C4-2B (cell line): ENCODE measurements around the gene FRMPD1.

Experiments
- ZFX ChIP-seq: fragments of 450-650 bp; IDR thresholded peaks from 2 replicates; pipeline ENCODE4 v1.6.1; 2017
- TF ChIP-seq, protein P1 (sequence below): fragments of 450-650 bp; conservative IDR thresholded peaks from 2 replicates; pipeline ENCODE4 v1.5.1; 2017; ENCODE audit warnings: mild to moderate bottlenecking

DNA sequence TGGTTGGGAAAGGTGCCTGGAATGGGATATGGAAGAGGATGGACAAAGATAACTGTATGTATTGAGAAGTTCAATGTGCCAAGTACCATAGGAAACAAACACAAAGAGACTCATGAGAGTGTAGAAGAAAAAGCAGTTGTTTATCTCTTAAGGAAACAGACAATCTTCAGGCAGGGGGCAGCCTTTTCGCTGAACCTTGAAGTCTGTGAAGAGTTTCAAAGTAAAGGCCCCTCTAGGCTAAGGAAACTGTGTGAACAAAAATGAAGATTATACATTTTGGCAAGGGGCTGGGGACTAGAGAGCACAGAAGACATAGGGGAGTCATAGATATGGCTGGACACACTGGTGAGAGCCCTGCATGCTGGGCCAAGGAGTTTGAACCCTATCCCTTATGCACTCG, 27.5 kb upstream of the FRMPD1 start:
- TF ChIP-seq, protein P1, sequence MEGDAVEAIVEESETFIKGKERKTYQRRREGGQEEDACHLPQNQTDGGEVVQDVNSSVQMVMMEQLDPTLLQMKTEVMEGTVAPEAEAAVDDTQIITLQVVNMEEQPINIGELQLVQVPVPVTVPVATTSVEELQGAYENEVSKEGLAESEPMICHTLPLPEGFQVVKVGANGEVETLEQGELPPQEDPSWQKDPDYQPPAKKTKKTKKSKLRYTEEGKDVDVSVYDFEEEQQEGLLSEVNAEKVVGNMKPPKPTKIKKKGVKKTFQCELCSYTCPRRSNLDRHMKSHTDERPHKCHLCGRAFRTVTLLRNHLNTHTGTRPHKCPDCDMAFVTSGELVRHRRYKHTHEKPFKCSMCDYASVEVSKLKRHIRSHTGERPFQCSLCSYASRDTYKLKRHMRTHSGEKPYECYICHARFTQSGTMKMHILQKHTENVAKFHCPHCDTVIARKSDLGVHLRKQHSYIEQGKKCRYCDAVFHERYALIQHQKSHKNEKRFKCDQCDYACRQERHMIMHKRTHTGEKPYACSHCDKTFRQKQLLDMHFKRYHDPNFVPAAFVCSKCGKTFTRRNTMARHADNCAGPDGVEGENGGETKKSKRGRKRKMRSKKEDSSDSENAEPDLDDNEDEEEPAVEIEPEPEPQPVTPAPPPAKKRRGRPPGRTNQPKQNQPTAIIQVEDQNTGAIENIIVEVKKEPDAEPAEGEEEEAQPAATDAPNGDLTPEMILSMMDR: no peak
- no peak for TF ChIP-seq ZFX
